MCF 10A (cell line): ENCODE results near the gene ELMO1. TPM values are rescaled to one million over a fixed set of nuclear protein-coding genes. Genes with fewer than 3 reads are reported as not detected.
A peak's percentile ranks its signal among the peaks of the same experiment; 100 is the strongest.

Source experiments
- BruUV-seq: library from RNA; stranded (reverse); fragments of 400-500 nt; replicated peaks from 2 replicates; lab custom pipeline; 2021; lab: Mats Ljungman, UMichigan
- CTCF ChIA-PET: fragments of 300-600 bp; sonication (Branson Sonifier 250); formaldehyde crosslinking; extraction: SDS; loops from one replicate; lab custom pipeline; 2021; ENCODE audit warnings: antibody characterized with exemption, inconsistent platforms; lab: Yijun Ruan, JAX
- POLR2A ChIA-PET: fragments of 300-600, 350-650 bp; sonication (Branson Sonifier 250); formaldehyde crosslinking; extraction: SDS; loops from one replicate; lab custom pipeline; 2020; ENCODE audit warnings: antibody characterized with exemption, inconsistent platforms; lab: Yijun Ruan, JAX
- DNase-seq: peaks from one replicate; pipeline ENCODE4 v3.0.0-alpha.2; 2018; ENCODE audit not compliant: unreplicated experiment
- H3K27ac Mint-ChIP-seq: one replicate; pipeline ENCODE4 v1.8.0; 2022; ENCODE audit warnings: mild to moderate bottlenecking, low read depth, mixed read lengths; ENCODE audit not compliant: unreplicated experiment
- H3K27me3 Mint-ChIP-seq: one replicate; pipeline ENCODE4 v1.8.0; 2022; ENCODE audit warnings: mixed read lengths; ENCODE audit not compliant: insufficient read depth, unreplicated experiment
- H3K36me3 Mint-ChIP-seq: one replicate; pipeline ENCODE4 v1.8.0; 2022; ENCODE audit warnings: mild to moderate bottlenecking, moderate library complexity, mixed read lengths; ENCODE audit not compliant: insufficient read depth, unreplicated experiment
- H3K4me1 Mint-ChIP-seq: one replicate; pipeline ENCODE4 v1.8.0; 2022; ENCODE audit warnings: mixed read lengths; ENCODE audit not compliant: insufficient read depth, unreplicated experiment
- H3K4me3 Mint-ChIP-seq: one replicate; pipeline ENCODE4 v1.8.0; 2022; ENCODE audit warnings: mild to moderate bottlenecking, moderate library complexity, mixed read lengths; ENCODE audit not compliant: unreplicated experiment
- H3K9me3 Mint-ChIP-seq: one replicate; pipeline ENCODE4 v1.8.0; 2022; ENCODE audit warnings: mixed read lengths; ENCODE audit not compliant: unreplicated experiment
- intact Hi-C: fragments of 100-400 bp; cut with micrococcal nuclease; formaldehyde crosslinking; loops from 2 replicates; pipeline ENCODE4 v1.14.1; 2022
- total RNA-seq: library from RNA; stranded (reverse); gene quantifications from 2 replicates; pipeline ENCODE4 v1.2.3, GENCODE V29; 2022
- TF ChIP-seq, protein P1 (sequence below): fragments of 200-600 bp; IDR thresholded peaks from one replicate; pipeline ENCODE4 v1.8.0; 2022; ENCODE audit warnings: antibody characterized with exemption, mild to moderate bottlenecking; ENCODE audit not compliant: unreplicated experiment

Gene ELMO1
- total RNA-seq, 1 experiment from 2014 or later = 0.30 TPM

DNA sequence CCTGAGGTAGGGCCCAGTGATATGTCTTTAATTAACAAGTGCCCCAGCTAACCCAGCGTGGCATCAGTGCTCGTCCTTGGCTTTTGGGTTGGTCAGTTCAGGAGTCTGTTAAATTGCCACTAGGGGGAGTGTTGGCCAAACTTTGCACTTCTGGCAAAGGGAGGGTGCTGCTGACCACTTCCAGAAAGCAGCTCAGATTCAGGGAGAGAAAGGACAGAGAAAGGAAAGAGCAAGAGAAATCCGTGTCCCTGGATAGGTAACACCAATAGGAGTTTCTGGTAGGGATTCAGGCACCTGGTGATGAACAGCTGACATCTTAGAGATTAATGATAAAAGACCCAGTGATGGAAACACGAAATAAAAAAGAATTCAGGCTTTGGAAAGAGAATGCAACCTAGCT, 481.3 kb downstream of the ELMO1 start:
- Mint-ChIP-seq H3K27ac (no peak overlapping the region), H3K36me3 (no peaks in the 10 kb centered on the region), H3K4me3 (no peak overlapping the region), H3K9me3 (no peaks in the 10 kb centered on the region), H3K4me1 (no peaks in the 10 kb centered on the region), H3K27me3 (no peaks in the 10 kb centered on the region)
- CTCF ChIA-PET = interaction anchor here (0.5 to 7.4 kb wide), 29 partner anchors 9 to 1245 kb away, joined by 3 to 55 read pairs (median 3); no protein-coding TSS in a partner anchor
- peak; percentile 73 for DNase-seq
- BruUV-seq = no TSS peak
- POLR2A ChIA-PET = interaction anchor here (0.5 to 1.1 kb wide), 2 partner anchors 16 to 215 kb away, joined by 3 to 4 read pairs; no protein-coding TSS in a partner anchor
- intact Hi-C loops = loop anchor here (1.0 to 10.0 kb wide), 4 partner anchors 215 to 481 kb away; no protein-coding TSS in a partner anchor
- TF ChIP-seq, protein P1, sequence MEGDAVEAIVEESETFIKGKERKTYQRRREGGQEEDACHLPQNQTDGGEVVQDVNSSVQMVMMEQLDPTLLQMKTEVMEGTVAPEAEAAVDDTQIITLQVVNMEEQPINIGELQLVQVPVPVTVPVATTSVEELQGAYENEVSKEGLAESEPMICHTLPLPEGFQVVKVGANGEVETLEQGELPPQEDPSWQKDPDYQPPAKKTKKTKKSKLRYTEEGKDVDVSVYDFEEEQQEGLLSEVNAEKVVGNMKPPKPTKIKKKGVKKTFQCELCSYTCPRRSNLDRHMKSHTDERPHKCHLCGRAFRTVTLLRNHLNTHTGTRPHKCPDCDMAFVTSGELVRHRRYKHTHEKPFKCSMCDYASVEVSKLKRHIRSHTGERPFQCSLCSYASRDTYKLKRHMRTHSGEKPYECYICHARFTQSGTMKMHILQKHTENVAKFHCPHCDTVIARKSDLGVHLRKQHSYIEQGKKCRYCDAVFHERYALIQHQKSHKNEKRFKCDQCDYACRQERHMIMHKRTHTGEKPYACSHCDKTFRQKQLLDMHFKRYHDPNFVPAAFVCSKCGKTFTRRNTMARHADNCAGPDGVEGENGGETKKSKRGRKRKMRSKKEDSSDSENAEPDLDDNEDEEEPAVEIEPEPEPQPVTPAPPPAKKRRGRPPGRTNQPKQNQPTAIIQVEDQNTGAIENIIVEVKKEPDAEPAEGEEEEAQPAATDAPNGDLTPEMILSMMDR = peak; percentile 71

DNA sequence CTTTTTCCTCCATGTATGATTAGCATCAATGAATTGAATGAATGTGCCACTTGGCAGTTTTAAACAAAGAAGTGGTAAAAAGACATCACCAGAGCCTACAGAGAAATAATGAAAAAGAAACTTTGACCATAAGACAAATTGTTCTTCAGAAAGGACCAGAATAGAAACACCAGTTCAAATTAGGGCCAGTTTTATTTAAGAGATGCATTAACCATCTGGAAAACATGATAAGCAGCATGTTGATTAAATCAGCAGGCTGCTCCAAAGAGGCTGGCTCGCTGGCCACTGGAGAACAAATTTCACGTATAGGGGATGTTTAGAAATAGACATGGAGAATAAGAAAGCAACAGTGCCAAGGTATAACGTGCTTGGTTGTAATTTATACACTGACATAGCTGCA, 482.0 kb downstream of the ELMO1 start:
- CTCF ChIA-PET = interaction anchor here (0.6 to 7.4 kb wide), 23 partner anchors 9 to 479 kb away, joined by 3 to 55 read pairs (median 4); no protein-coding TSS in a partner anchor
- Mint-ChIP-seq H3K9me3 (no peaks in the 10 kb centered on the region), H3K27ac (no peak overlapping the region)

DNA sequence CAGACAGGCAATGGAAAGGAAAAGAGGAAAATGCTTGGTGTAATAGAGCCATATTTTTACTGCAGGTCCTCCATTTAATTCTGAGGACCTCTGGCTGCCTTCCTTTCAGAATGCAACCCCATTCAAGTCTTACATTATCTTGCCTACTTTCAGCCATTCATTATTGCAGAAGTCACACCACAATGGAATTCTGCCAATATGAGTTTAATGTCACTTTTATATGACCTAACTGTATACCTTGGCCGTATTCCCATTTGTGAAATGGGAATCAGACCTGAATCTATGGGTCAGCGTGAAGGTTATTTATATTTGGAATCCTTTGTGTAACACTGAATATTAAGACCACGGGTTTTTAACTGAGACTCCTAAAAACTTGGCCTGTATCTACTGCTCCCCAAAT, 482.6 kb downstream of the ELMO1 start:
- TF ChIP-seq, protein P1 = no peak
- no peak for DNase-seq
- intact Hi-C loops = loop anchor here (2.0 to 10.0 kb wide), 2 partner anchors 291 to 479 kb away; no protein-coding TSS in a partner anchor
- H3K4me1 Mint-ChIP-seq = no peaks in the 10 kb centered on the region
- no peak overlapping the region for H3K27ac Mint-ChIP-seq
- no peaks in the 10 kb centered on the region for H3K36me3 Mint-ChIP-seq
- H3K4me3 Mint-ChIP-seq = no peak overlapping the region
- CTCF ChIA-PET = interaction anchor here (0.5 kb wide), 1 partner anchor 16 kb away, joined by 3 read pairs; no protein-coding TSS in a partner anchor
- BruUV-seq = no TSS peak
- H3K27me3 Mint-ChIP-seq = no peaks in the 10 kb centered on the region
- POLR2A ChIA-PET = no interaction called here
- H3K9me3 Mint-ChIP-seq = no peaks in the 10 kb centered on the region

More for the DNA sequence above, 482.0 kb downstream of the ELMO1 start:
- intact Hi-C loops = loop anchor here (1.0 to 10.0 kb wide), 4 partner anchors 216 to 480 kb away; no protein-coding TSS in a partner anchor
- Mint-ChIP-seq H3K4me1 (no peaks in the 10 kb centered on the region), H3K36me3 (no peaks in the 10 kb centered on the region), H3K4me3 (no peak overlapping the region), H3K27me3 (no peaks in the 10 kb centered on the region)
- TF ChIP-seq, protein P1 = no peak
- POLR2A ChIA-PET = no interaction called here
- BruUV-seq = no TSS peak
- DNase-seq = no peak

DNA sequence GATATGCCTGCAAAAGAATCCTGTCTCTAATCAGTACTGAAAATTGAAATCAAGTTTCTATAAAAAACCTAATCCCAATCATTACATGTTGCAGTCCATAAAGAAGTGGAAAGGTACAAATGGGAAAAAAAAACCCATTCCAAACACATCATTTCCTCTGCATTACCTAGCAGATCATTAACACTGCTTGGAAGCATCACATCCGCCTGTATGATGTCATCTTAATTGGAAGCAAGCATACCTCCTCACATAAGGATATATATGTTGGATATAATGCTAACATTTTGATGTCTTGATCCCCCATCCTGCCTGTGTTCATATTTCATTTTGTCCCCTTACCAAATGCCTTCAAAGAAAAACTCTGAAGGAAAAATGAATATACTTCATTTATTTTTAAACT, 483.0 kb downstream of the ELMO1 start:
- CTCF ChIA-PET = interaction anchor here (0.5 to 1.2 kb wide), 2 partner anchors 16 to 216 kb away, joined by 3 to 7 read pairs; no protein-coding TSS in a partner anchor
- H3K36me3 Mint-ChIP-seq = no peaks in the 10 kb centered on the region
- no peaks in the 10 kb centered on the region for H3K9me3 Mint-ChIP-seq
- no peak overlapping the region for H3K27ac Mint-ChIP-seq
- intact Hi-C loops = loop anchor here (2.0 to 10.0 kb wide), 2 partner anchors 291 to 479 kb away; no protein-coding TSS in a partner anchor
- no peaks in the 10 kb centered on the region for H3K4me1 Mint-ChIP-seq
- no peak for DNase-seq
- POLR2A ChIA-PET = no interaction called here
- TF ChIP-seq, protein P1 = no peak
- no TSS peak for BruUV-seq
- no peaks in the 10 kb centered on the region for H3K27me3 Mint-ChIP-seq
- no peak overlapping the region for H3K4me3 Mint-ChIP-seq
